Amniotic epithelial cell (primary cell): ENCODE measurements around the gene HSPA14.
A peak's percentile ranks its signal among the peaks of the same experiment; 100 is the strongest.
"Not testable (repeated sequence)": the region's sequence is repeated elsewhere in the genome, so short reads cannot be mapped to it uniquely, and the experiment has no call there.

Source experiments
- DNase-seq: peaks from one replicate; pipeline ENCODE4 v3.0.0-alpha.2; 2010; ENCODE audit warnings: low read depth

The HSPA14 gene

GRCh38 chr10:14837003-14837756, 926 bp upstream of the HSPA14 start:
- no peak for DNase-seq

DNA sequence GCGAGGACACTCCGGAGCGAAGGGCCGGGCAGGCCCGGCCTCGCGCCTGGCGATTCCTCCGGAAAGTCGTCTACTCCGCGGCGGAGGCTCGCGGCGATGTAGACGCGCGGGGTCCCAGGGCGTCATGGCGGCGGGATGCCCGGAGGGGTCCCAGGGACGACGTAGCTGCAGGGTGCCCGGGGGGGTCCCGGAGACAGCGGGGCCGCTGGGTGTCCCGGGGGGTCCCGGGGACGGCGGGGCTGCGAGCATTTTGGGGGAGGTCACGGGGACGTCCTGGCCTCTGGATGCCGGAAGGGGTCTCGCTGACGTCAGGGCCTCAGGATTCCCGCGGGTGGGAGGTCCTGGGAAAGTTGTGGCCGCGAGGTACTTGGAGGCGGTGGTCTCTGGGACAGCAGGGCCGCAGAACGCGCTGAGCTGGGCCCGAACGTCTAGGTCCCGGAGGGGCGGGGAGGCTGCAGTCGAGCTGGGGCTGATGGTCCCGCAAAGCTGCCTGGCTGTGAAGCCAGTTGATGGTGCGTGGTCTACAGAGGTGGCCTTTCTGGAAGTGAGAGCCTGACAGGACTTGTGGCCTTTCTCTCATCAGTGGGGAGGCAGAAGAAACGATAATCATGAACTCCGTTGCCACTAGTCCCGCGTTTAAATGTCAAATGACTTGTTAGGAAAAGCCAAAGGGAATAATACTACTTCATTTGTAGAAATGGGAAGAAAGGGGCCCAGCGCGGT, 637 bp downstream of the HSPA14 start:
- DNase-seq = no peak

GRCh38 chr10:14839305-14839695, 1.2 kb downstream of the HSPA14 start:
- DNase-seq = no peak

DNA sequence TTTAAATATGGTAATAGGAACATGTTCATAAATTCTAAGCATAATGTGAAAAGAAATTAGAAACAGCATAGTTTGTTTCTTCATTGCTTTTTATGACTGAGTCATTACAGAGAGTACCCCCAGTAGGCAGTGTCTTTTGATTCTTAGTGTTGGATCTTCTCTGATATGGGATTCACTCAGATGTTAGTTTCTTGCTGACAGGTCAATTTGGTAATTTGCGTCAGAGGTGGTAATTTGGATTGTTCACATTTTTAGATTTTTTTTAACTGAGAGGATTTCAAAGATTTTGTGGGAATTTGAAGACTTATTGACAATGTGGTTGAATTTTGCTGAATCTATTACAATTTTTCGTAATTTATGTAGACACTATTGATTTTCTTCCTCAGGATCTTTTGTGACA, 2.1 kb downstream of the HSPA14 start:
- DNase-seq = no peak

- DNase-seq = no peak
Measured at GRCh38 chr10:14843327-14843988, 5.4 kb downstream of the HSPA14 start.

- no peak for DNase-seq
Measured at GRCh38 chr10:14844948-14845347, 6.8 kb downstream of the HSPA14 start.

- no peak for DNase-seq
Measured at GRCh38 chr10:14852236-14852635, 14.1 kb downstream of the HSPA14 start.

GRCh38 chr10:14855453-14855852, 17.3 kb downstream of the HSPA14 start:
- DNase-seq = no peak

DNA sequence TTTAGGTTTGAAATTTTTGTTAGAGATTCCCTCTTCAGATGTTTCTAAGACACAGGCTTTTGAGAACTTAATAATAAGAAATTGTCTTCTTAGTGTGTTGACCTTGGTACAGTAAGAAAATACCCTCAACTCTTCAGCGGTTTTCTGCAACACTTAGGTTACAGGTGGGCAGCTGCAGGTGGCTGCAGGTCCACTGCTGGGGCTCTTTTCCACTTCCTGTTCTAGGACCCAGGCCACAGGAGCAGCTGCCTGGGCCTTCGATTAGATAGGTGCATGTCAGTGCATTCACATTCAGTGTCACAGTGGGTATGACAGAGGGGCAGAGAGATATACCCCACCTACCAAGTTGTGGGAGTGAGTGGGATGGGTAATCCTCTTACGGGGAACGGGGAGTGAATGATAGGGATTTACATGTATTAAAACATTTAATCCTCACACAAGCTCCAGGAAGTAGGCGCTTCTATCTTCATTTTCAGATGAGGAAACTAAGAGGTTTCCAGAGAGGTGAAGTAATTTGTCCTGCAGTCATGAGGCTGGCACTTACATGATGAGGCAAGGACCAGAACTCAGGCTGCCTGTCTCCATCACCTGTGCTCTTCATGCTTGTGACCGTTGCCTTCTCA, 20.3 kb downstream of the HSPA14 start:
- no peak for DNase-seq

GRCh38 chr10:14859043-14859442, 20.9 kb downstream of the HSPA14 start:
- DNase-seq = no peak

GRCh38 chr10:14859775-14860174, 21.7 kb downstream of the HSPA14 start:
- no peak for DNase-seq

DNA sequence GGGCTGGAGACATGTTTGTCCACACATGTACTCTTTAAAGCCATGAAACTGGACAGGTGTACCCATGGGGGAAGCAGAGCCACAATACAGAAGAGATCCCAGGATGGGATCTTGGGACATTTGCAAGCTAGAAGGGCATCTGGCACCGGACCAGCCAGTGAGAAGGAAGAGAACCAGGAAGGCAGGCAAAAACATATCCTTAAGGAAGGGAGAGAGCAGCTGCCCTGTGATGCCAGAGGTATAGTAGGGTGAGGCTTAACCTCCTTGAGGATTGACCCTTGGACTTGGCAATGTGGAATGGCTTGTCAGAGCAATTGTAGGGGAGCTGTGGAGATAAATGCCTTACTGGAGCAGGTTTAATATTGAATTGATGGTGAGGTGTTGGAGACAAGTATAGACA, 22.7 kb downstream of the HSPA14 start:
- DNase-seq = no peak

DNA sequence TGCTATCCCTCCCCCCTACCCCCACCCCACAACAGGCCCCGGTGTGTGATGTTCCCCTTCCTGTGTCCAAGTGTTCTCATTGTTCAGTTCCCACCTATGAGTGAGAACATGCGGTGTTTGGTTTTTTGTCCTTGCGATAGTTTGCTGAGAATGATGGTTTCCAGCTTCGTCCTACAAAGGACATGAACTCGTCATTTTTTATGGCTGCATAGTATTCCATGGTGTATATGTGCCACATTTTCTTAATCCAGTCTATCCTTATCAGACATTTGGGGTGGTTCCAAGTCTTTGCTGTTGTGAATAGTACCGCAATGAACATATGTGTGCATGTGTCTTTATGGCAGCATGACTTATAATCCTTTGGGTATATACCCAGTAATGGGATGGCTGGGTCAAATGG, 26.4 kb downstream of the HSPA14 start:
- DNase-seq = not testable (repeated sequence)

- not testable (repeated sequence) for DNase-seq
Measured at GRCh38 chr10:14864871-14865270, 26.8 kb downstream of the HSPA14 start.

GRCh38 chr10:14873090-14873760, 35.1 kb downstream of the HSPA14 start:
- DNase-seq = peak; percentile 67

DNA sequence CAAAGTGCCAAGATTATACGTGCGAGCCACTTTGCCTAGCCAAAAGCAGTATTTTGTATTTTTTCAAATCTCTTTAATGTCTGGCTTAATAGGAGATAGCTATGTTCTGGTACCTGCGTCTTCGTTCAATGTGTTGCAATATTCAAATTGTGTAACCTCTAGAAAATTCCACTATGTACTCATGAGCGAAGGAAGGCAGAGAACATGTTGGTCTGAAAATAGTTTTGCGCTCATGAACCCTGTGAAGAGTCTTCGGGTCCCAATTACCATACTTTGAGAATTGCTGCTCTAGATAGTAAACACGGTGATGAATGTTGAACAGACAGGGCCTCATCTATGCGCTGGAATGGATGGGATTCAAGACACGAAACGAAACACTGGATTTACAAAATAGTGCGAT, 37.8 kb downstream of the HSPA14 start:
- peak; percentile 82 for DNase-seq

- no peak for DNase-seq
Measured at GRCh38 chr10:14876764-14877163, 38.7 kb downstream of the HSPA14 start.

DNA sequence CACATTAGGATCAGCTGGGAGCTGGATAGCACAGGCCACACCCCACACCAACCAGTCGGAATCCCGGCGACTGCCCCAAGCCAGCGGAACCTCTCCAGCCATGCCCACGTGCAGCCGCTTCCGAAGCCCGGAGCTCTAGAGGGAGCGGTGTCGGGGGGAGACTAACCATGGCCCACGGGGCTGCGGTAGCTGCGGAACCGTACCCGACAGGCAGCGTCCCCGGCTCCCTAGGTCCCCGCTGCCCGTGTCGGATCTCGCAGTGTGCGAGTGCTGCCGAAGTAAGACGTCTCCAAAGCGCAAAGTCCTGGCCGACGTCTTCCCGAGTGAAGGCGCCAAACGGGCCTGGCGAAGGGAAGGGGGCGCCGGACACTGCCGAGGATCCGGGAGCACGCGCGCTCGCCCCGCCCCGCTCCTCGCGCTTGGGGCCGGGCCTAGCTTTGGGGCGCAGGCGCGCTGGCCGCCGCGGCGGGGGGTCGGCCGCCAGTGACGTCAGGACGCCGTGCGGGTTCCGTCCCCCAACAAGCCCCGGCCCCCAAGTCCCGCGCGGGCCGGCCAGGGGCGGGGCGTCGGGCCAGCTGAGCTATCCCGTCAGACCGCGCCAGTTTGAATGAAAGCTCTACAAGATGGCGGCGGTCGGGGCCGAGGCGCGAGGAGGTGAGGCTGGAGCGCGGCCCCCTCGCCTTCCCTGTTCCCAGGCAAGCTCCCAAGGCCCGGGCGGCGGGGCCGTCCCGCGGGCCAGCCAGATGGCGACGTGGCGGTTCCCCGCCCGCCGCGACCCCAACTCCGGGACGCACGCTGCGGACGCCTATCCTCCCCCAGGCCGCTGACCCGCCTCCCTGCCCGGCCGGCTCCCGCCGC, 40.4 kb downstream of the HSPA14 start, which contains the start of gene SUV39H2:
SUV39H2 (plus strand) TSS at position 601 of the 858 bp plus-strand sequence; CDS start at position 624, 23 bp downstream.
- DNase-seq = peak; percentile 88

GRCh38 chr10:14879124-14879927, 41.2 kb downstream of the HSPA14 start:
- no peak for DNase-seq

- no peak for DNase-seq
Measured at GRCh38 chr10:14879928-14880193, 41.8 kb downstream of the HSPA14 start.
